Activated CD4-positive, alpha-beta T cell treated with anti-CD3 and anti-CD28 coated beads, Interleukin-2, amount 10 ng/mL, durations not matched to agents 24 days and 14 days (primary cell): Measurements from ENCODE around the gene TECPR1. TPM values are rescaled to one million over a fixed set of nuclear protein-coding genes. Genes with fewer than 3 reads are reported as not detected.

Source experiments
- DNase-seq: peaks from one replicate; pipeline ENCODE4 v3.0.0; 2022
- H3K27ac Mint-ChIP-seq: one replicate; pipeline ENCODE4 v1.8.0; 2022; ENCODE audit warnings: mild to moderate bottlenecking, mixed read lengths
- H3K27me3 Mint-ChIP-seq: one replicate; pipeline ENCODE4 v1.8.0; 2022; ENCODE audit warnings: mixed read lengths
- H3K36me3 Mint-ChIP-seq: one replicate; pipeline ENCODE4 v1.8.0; 2022; ENCODE audit warnings: low read depth, mild to moderate bottlenecking, mixed read lengths
- H3K4me1 Mint-ChIP-seq: one replicate; pipeline ENCODE4 v1.8.0; 2021; ENCODE audit warnings: mixed read lengths
- H3K4me3 Mint-ChIP-seq: one replicate; pipeline ENCODE4 v1.8.0; 2022; ENCODE audit warnings: mild to moderate bottlenecking, moderate library complexity, mixed read lengths
- H3K9me3 Mint-ChIP-seq: one replicate; pipeline ENCODE4 v1.8.0; 2021; ENCODE audit warnings: mixed read lengths
- intact Hi-C: fragments of 100-400 bp; cut with micrococcal nuclease; formaldehyde crosslinking; loops from one replicate; pipeline ENCODE4 v1.15.1; 2023
- total RNA-seq: library from RNA; stranded (reverse); gene quantifications from 2 replicates; pipeline ENCODE4 v1.2.3, GENCODE V29; 2022

The TECPR1 gene
- 43.1 and 47.8 TPM in 2 replicates for total RNA-seq

- Mint-ChIP-seq H3K4me3 (peak within 1 kb of the TSS; percentile 98), H3K9me3 (no peaks in the 10 kb centered on the region), H3K36me3 (peaks cover 34% of the 10 kb centered on the region), H3K4me1 (peaks cover 51% of the 10 kb centered on the region), H3K27me3 (no peaks in the 10 kb centered on the region), H3K27ac (peak within 1 kb of the TSS; percentile 98)
- intact Hi-C loops = loop anchor here (1.0 to 5.0 kb wide), 4 partner anchors 29 to 379 kb away; partner anchors contain the start of genes ASNS, BRI3 and LMTK2
- peak; percentile 98 for DNase-seq
Observed at GRCh38 chr7:98251601-98252424, at the start of gene TECPR1. TSS of gene TECPR1 (minus strand) at chr7:98252232. CDS start at chr7:98246146, 6,086 bp downstream.

DNA sequence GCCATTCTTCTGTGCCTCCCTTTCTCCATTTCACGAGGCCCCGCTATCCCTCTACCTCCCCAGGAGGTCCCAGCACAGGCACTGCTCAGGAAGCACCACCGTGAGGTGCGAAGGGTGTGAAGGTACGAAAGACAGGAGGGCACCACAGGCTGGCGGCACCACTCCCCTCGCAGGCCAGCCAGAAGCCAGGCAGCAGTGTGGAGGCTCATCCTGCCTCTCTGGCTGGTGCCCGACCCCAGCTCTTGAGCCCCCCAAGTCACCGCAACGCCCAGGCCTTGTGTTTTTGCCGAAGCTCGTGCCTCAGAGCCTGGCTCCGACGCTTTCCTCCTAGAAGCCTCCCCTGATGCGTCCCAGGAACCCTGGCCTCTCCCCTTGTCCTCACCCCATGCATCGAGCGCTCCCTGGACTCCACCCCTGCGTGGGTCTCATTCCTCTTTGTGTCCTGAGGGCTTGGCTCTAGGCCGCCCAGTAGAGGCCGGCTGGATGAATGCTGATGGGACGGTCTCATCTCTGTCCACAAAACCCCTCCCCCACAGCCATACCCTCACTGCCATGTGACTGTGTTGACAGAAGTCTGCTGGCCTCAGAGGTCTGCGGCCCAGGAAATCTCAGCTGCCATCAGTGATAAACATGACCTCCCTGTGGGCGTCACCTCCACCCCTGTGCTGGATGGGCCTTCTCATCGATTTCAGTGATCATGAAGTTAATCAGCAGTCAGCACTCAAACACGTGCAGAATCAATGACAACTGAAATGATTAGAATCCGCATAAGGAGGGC lies 48.8 kb upstream of the TECPR1 start:
- Mint-ChIP-seq H3K27ac (no peak overlapping the region), H3K4me1 (no peaks in the 10 kb centered on the region), H3K27me3 (no peaks in the 10 kb centered on the region), H3K36me3 (no peaks in the 10 kb centered on the region), H3K9me3 (no peaks in the 10 kb centered on the region), H3K4me3 (no peak overlapping the region)
- intact Hi-C loops = no loop called here
- DNase-seq = no peak

DNA sequence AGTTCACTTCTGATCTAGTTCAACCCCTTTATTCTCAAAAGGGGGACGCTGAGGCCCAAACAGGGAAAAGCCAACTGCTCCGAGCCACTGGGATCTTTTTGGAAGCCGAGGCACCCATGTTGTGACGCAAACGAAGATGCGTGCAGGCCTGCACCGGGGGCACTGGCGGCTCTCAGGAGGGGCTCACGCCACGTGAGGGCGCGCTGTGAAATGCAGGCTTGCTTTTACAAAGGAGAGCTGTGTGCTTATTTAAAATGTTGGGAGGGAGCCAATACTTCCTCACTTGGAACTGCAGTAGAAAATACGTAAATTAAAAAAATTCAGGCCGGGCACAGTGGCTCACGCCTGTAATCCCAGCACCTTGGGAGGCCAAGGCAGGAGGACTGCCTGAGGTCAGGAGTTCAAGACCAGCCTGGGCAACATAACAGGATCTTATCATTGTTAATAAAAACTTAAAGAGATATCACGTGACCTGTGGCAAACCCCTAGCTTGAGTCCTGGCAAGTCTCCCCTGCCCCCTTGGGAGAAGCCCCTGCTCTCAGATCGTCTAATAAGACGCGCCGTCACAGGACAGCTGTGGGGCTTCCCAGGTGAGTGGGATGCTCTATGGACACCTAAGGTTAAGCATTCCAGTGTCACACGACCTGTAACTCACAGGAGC lies 45.7 kb upstream of the TECPR1 start:
- no peak for DNase-seq
- peaks cover 3% of the 10 kb centered on the region for H3K36me3 Mint-ChIP-seq
- H3K27ac Mint-ChIP-seq = no peak overlapping the region
- no peaks in the 10 kb centered on the region for H3K4me1 Mint-ChIP-seq
- H3K4me3 Mint-ChIP-seq = no peak overlapping the region
- intact Hi-C loops = no loop called here
- no peaks in the 10 kb centered on the region for H3K27me3 Mint-ChIP-seq
- no peaks in the 10 kb centered on the region for H3K9me3 Mint-ChIP-seq

- intact Hi-C loops = no loop called here
- Mint-ChIP-seq H3K27ac (no peak overlapping the region), H3K4me1 (no peaks in the 10 kb centered on the region)
Observed at GRCh38 chr7:98296833-98297232, 44.8 kb upstream of the TECPR1 start.

DNA sequence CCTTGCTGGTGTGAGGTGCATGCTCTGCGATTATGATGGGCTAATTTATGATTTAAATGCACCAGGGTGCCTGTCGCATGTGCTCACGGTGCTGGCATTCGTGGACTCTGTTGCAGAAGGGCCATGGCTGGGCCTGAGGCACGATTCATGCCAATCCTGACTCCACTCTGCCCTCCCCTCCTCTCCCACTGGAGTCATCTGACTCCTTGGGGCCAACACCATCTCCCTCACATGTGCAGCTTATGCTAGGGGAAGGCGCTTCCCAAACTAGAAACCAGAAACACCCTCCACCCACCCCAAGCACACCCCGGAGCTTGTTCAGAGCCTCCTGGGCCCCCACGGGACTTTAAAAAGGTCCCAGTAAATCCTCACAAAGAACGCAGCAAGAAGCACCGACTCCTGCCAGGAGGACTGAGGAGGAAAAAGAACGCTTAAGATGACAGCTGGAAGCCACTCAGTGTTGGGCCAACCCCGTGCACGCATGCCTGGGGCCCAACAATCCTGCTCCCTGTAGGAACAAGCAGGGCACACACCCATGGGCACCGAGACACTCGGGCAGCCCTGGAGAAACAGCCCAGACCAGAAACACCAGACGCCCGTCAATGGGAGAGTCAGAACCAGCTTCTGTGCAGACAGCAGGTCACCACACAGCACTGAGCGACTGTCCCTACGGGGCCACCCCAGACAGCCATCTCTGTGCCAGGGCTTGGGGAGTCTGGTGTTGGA lies 43.6 kb upstream of the TECPR1 start:
- H3K9me3 Mint-ChIP-seq = no peaks in the 10 kb centered on the region
- intact Hi-C loops = no loop called here
- DNase-seq = no peak
- H3K36me3 Mint-ChIP-seq = peaks cover 4% of the 10 kb centered on the region
- H3K27me3 Mint-ChIP-seq = no peaks in the 10 kb centered on the region
- H3K4me1 Mint-ChIP-seq = no peaks in the 10 kb centered on the region
- H3K27ac Mint-ChIP-seq = no peak overlapping the region
- no peak overlapping the region for H3K4me3 Mint-ChIP-seq

More at GRCh38 chr7:98296833-98297232, 44.8 kb upstream of the TECPR1 start:
- Mint-ChIP-seq H3K27me3 (no peaks in the 10 kb centered on the region), H3K36me3 (peaks cover 4% of the 10 kb centered on the region), H3K4me3 (no peak overlapping the region), H3K9me3 (no peaks in the 10 kb centered on the region)
- no peak for DNase-seq

DNA sequence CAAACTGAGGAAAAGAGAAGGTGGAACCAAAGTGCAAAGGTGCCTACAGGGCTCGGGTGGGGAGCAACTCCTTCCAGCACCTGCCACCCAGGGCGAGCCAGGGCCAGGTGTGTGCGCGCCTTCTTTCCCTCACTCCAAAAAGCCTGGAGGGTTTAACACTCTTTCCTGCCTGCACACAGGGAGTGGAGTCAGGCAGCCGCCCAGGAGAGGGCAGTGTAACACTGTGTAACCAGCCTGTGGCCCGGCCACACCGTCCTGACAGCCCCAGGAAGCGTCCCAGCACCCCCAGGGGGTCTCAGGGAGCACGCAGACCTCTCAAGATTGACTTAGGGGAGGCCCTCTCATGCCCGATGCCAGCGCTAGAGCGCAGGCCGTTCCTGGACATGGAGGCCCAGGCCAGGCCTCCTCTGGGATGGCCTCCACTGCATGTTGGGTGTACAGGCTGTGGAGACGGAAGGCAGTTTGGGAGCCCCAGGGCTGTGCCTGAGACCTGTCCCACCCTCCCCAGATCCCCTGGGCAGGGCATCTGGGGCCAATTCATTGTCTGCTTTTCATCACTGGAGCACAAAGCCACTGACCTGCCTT lies 42.9 kb upstream of the TECPR1 start:
- Mint-ChIP-seq H3K9me3 (no peaks in the 10 kb centered on the region), H3K4me3 (no peak overlapping the region), H3K27me3 (no peaks in the 10 kb centered on the region), H3K36me3 (peaks cover 4% of the 10 kb centered on the region), H3K27ac (no peak overlapping the region), H3K4me1 (no peaks in the 10 kb centered on the region)
- DNase-seq = peak; percentile 77
- intact Hi-C loops = no loop called here

DNA sequence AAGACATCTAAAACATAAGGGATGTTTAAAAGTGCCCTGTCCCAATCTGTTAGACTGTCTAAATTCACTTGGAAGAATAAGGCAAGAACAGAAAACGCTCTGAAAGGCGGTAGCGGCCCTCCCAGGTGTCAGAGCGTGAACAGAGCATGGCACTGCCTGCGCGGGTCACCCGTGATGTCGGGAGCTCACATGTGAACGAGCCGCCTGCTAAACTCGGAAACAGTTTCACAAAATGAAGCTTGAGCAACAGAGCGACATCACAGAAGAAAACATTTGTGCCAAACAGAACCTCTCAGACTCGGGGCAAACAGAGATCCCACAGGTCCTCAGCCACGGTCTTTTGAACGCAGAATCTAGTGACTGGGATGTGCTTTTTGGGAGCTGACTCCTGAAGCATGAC lies 42.3 kb upstream of the TECPR1 start:
- Mint-ChIP-seq H3K27me3 (no peaks in the 10 kb centered on the region), H3K9me3 (no peaks in the 10 kb centered on the region), H3K4me1 (no peaks in the 10 kb centered on the region), H3K36me3 (peaks cover 4% of the 10 kb centered on the region), H3K4me3 (no peak overlapping the region), H3K27ac (no peak overlapping the region)
- DNase-seq = no peak
- intact Hi-C loops = no loop called here

- Mint-ChIP-seq H3K9me3 (no peaks in the 10 kb centered on the region), H3K36me3 (peaks cover 4% of the 10 kb centered on the region), H3K4me3 (no peak overlapping the region), H3K4me1 (no peaks in the 10 kb centered on the region), H3K27me3 (no peaks in the 10 kb centered on the region), H3K27ac (no peak overlapping the region)
- intact Hi-C loops = no loop called here
- DNase-seq = no peak
Observed at GRCh38 chr7:98293746-98294145, 41.7 kb upstream of the TECPR1 start.

DNA sequence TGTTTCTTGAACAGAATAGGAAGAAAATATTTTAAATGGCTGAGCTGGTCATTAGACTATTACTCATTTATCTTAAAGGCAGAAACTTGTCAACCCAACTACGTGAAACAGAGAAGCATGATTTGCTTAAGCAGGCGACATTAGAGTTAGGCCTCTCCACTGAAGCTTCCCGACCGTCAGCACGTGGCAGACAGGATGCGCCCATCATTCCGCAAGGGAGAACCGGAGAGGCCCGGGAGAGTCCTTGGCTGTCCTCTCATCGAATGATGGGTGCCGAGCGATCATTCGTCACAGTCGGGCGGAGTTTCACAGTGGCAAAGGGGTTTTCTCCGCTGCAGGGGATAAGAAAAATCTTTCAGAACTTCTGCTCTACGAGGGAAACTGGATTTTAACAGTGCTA lies 41.2 kb upstream of the TECPR1 start:
- Mint-ChIP-seq H3K4me1 (peaks cover 1% of the 10 kb centered on the region), H3K27ac (no peak overlapping the region), H3K36me3 (peaks cover 4% of the 10 kb centered on the region), H3K27me3 (no peaks in the 10 kb centered on the region), H3K9me3 (no peaks in the 10 kb centered on the region), H3K4me3 (no peak overlapping the region)
- DNase-seq = no peak
- intact Hi-C loops = no loop called here

DNA sequence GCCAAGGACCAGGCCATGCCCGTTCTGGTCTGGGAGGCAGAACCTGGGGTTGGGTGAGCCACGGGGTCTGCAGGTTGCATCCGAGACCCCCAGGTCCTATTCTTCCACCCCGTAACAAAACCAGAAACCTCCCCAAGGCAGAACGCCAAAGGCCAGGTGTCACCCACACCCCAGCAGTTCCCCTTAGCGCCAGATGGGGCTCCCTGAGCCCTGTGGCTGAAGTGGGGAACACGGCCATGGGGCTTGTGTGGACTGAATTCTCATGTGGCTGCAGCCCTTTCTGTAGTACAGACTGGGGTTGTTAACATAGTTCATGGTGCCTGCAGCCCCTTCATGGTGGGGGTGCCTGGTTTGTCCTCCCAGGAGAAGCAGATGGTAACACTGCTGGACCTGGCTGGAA lies 39.7 kb upstream of the TECPR1 start:
- intact Hi-C loops = no loop called here
- H3K36me3 Mint-ChIP-seq = peaks cover 4% of the 10 kb centered on the region
- peaks cover 1% of the 10 kb centered on the region for H3K4me1 Mint-ChIP-seq
- DNase-seq = no peak
- no peaks in the 10 kb centered on the region for H3K9me3 Mint-ChIP-seq
- H3K27me3 Mint-ChIP-seq = no peaks in the 10 kb centered on the region
- H3K27ac Mint-ChIP-seq = no peak overlapping the region
- no peak overlapping the region for H3K4me3 Mint-ChIP-seq

DNA sequence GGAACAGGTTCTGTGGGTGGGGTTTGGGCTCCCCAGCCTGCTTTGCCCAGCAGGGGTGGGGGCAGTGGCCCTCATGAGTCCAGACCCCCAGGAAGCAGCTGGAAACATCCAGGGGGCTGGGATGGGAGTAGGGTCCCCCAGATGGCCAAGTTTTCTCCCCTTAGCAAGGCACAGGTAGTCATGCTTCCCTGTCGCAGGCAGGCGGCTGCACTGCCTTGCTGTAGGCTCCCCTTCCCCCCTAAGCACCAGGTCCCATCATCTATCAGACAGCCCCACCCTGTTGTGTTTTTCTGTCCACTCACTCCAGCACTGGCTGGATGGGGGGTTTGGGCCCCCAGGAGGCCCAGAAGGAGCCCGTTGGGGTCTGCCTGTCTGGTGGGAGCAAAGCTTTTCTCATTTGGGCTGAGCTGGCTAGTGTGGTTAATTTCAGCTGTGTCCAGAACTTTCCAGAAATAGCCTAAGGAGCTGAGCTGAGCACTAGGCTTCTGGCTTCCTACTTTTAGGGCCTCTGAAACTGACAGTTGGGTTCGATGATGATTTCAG lies 37.4 kb upstream of the TECPR1 start:
- intact Hi-C loops = loop anchor here (10.0 kb wide), 1 partner anchor 115 kb away; the partner anchor contains the start of gene BAIAP2L1
- Mint-ChIP-seq H3K4me3 (no peak overlapping the region), H3K27ac (peak overlapping the region; percentile 29), H3K36me3 (peaks cover 7% of the 10 kb centered on the region), H3K27me3 (no peaks in the 10 kb centered on the region), H3K9me3 (no peaks in the 10 kb centered on the region), H3K4me1 (peaks cover 5% of the 10 kb centered on the region)
- no peak for DNase-seq

- Mint-ChIP-seq H3K27me3 (no peaks in the 10 kb centered on the region), H3K27ac (no peak overlapping the region)
- intact Hi-C loops = loop anchor here (10.0 kb wide), 1 partner anchor 117 kb away; the partner anchor contains the start of gene BAIAP2L1
Observed at GRCh38 chr7:98288064-98288823, 36.2 kb upstream of the TECPR1 start.

More at GRCh38 chr7:98288064-98288823, 36.2 kb upstream of the TECPR1 start:
- Mint-ChIP-seq H3K36me3 (peaks cover 8% of the 10 kb centered on the region), H3K4me3 (no peak overlapping the region), H3K9me3 (no peaks in the 10 kb centered on the region), H3K4me1 (peaks cover 10% of the 10 kb centered on the region)
- DNase-seq = no peak
